Measurements from ENCODE around the gene CLSTN3.

CLSTN3 gene

DNA sequence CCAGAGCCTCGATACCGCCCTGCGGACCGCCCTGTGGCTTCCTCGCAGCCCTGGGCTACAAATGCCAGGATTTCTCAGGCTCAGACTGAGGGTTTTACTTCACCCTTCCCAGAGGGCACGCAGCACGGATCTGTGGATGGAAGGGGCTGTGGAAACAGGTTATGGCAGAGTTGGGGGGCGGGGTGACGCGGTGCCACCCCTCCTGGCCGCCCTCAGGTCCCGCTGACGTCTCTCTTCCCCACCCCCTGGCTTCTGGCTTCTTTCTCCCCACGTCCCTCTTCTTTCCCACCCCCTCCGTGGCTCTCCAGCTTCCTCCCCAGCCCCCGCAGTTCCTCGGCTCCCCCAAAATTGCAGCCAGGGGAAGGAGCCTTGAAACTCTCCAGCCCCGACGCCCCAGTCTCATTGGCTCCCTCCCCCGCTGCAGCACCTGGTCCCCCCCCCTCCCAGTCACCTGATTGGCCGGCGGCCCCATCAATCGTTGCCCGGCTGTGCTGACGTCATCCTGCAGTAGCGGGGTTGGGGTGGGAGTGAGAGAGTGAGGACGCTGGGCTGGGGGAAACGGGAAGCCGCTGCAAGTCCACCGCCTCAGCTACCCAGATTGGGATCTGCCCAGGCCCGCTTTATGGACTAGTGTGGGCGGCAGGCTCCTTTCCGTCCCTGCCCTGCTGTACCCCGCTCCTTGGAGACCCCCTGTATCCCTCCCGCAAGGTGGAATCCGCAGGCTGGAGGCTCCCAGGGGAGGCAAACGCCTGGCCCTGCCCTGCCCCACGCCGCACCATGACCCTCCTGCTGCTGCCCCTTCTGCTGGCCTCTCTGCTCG, at the start of gene CLSTN3 (continued):
- TF ChIP-seq, protein P1, sequence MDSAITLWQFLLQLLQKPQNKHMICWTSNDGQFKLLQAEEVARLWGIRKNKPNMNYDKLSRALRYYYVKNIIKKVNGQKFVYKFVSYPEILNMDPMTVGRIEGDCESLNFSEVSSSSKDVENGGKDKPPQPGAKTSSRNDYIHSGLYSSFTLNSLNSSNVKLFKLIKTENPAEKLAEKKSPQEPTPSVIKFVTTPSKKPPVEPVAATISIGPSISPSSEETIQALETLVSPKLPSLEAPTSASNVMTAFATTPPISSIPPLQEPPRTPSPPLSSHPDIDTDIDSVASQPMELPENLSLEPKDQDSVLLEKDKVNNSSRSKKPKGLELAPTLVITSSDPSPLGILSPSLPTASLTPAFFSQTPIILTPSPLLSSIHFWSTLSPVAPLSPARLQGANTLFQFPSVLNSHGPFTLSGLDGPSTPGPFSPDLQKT (IDR thresholded peaks at IDR 0.05; ENCODE audit: borderline replicate concordance, low read depth, low read length), result no peak
- TF ChIP-seq ZNF792 (tag by site-specific recombination; IDR thresholded peaks at IDR 0.05), result no peak
- TF ChIP-seq ZNF473 (tag by site-specific recombination; IDR thresholded peaks at IDR 0.05), result no peak
- no peak for TF ChIP-seq SETDB1 (IDR thresholded peaks at IDR 0.05; ENCODE audit: insufficient read length, low read length)
- no peak for TF ChIP-seq ZBTB1 (tag by site-specific recombination; IDR thresholded peaks at IDR 0.05)
- TF ChIP-seq OSR2 (tag by site-specific recombination; IDR thresholded peaks at IDR 0.05), result peak; percentile 78
- TF ChIP-seq ZNF48 (tag by site-specific recombination; IDR thresholded peaks at IDR 0.05), result no peak
- TF ChIP-seq ZBTB8A (tag by site-specific recombination; IDR thresholded peaks at IDR 0.05), result peak; percentile 50; the same call in 1 of the 2 replicates
- no peak for TF ChIP-seq ZNF169 (tag by site-specific recombination; IDR thresholded peaks at IDR 0.05)
- peak; percentile 92 for TF ChIP-seq GLIS2 (tag by site-specific recombination; IDR thresholded peaks at IDR 0.05)
- peak; percentile 28; the same call in 1 of the 2 replicates for TF ChIP-seq ZBTB17 (tag by site-specific recombination; IDR thresholded peaks at IDR 0.05)
- TF ChIP-seq ZNF518A (tag by site-specific recombination; conservative IDR thresholded peaks at IDR 0.05; ENCODE audit: low read depth), result no peak
- no peak for TF ChIP-seq ZNF350 (tag by site-specific recombination; IDR thresholded peaks at IDR 0.05)
- no peak for TF ChIP-seq ZNF266 (tag by site-specific recombination; IDR thresholded peaks at IDR 0.05; ENCODE audit: low read depth)
- no peak for TF ChIP-seq ZNF37A (tag by site-specific recombination; IDR thresholded peaks at IDR 0.05)
- no peak for TF ChIP-seq ZNF175 (tag by site-specific recombination; IDR thresholded peaks at IDR 0.05)
- no peak for TF ChIP-seq ZFP37 (tag by site-specific recombination; IDR thresholded peaks at IDR 0.05)
- no peak for TF ChIP-seq ZFP41 (tag by site-specific recombination; IDR thresholded peaks at IDR 0.05; ENCODE audit: borderline replicate concordance)
- TF ChIP-seq PBX3 (CRISPR knock-in tag; IDR thresholded peaks at IDR 0.05), result peak; percentile 97
- TF ChIP-seq ZSCAN16 (tag by site-specific recombination; IDR thresholded peaks at IDR 0.05), result no peak
- TF ChIP-seq CTCF (tag by site-specific recombination; IDR thresholded peaks at IDR 0.05), result no peak
- TF ChIP-seq ZNF654 (tag by site-specific recombination; IDR thresholded peaks at IDR 0.05; ENCODE audit: low read depth), result no peak
- no peak for TF ChIP-seq ZNF146 (tag by site-specific recombination; IDR thresholded peaks at IDR 0.05)
- TF ChIP-seq ZNF514 (tag by site-specific recombination; IDR thresholded peaks at IDR 0.05), result no peak
- peak; percentile 65 for TF ChIP-seq HIC1 (tag by site-specific recombination; IDR thresholded peaks at IDR 0.05)
- no peak for TF ChIP-seq ZNF311 (tag by site-specific recombination; IDR thresholded peaks at IDR 0.05; ENCODE audit: borderline replicate concordance)
- no peak for TF ChIP-seq INSM2 (tag by site-specific recombination; IDR thresholded peaks at IDR 0.05)

Measured in HEK293 (cell line).